HG02970 (cell line): ENCODE data around the gene XDH.

Source experiments
- ATAC-seq: cut with Tn5 transposase; IDR thresholded peaks from one replicate; pipeline ENCODE4 v1.9.1; 2021; ENCODE audit warnings: mild to moderate bottlenecking, moderate library complexity, moderate number of reproducible peaks; ENCODE audit not compliant: unreplicated experiment, low FRiP score

XDH gene

DNA sequence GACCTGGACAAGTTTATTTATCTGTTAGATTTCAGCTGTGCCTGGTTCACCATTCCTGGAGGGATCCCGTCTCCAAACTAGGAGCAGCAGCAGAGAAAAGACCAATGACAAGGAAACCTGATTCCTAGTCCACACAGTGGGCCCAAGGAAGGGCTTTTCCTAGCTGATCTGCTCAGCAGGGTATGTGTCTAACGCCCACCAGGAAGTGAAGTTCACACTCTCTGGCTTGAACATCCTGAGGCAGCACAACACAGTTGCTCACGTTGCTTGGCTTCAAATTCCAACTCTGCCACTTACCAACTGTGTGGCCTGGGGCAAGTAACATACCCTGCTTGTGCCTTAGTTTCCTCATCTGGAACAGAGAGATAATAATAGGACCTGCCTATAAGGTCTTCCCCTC is 42.9 kb downstream of the XDH start:
- ATAC-seq = no peak

DNA sequence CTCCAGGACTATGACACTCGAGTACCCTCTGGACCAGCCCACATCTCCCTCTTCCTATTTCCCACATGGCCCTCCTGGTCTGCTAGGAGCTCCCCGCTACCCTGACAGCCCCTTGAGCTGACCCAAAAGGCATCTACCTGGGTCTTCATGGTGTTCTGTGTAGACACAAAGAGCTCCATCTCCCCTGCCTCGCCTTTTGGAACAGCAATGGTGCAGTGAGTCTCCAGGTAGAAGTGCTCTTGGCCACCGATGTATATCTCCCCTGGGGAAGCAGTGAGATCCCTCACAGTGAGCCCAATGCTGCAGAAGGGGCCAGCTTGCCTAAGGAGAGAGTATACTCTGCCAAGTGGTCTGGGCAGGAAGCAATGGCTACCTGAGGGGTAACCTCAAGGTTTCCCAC is 47.8 kb downstream of the XDH start:
- no peak for ATAC-seq

DNA sequence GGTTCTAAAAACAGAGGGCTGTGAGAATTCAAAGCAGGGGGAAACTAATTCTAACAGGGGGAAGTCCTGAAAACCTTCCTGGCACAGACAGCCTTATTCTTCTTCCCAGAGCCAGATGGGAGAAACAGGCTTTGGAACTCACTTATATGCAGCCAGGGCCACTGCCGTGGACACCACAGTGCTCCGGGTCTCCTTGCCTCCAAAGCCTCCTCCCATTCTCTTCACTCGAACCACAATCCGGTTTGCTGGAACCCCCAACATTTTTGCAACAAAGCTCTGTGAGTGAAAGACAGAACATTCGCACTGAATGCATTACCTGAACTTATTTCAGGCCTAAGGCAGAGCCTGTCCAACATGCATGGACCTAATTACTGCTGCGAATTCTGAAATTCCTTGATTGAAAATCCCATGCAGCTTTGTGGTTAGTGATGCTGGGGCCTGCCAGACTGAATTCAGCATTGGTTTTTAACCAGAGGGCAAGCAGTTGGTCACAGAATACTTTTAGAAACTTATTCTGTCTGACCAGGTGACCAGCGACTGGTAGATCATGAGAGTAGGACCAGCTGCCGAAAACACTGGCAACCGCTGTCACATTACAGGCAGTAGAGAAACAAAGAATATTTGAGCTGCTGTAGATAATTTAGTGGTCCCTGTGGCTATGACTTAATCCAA is 48.6 kb downstream of the XDH start:
- ATAC-seq = no peak

DNA sequence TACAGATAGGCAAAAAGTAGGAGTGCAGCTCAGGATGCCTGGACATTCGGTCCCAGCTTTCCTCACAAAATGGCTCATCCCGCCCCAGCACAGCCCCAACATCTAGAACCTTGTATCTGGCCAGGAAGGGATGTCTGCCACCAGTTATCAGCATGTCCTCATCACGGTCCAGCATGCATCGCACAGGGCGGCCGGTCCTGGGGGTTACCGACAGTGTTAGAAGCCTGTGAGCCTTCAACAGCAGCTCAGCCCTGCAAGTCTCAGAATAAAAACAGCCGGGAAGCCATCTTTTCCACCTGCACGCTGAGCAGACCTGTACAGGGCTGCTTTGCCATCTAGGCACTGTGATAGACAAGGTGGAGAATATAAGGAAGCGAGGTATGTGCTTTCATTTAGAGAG is 49.2 kb downstream of the XDH start:
- no peak for ATAC-seq

DNA sequence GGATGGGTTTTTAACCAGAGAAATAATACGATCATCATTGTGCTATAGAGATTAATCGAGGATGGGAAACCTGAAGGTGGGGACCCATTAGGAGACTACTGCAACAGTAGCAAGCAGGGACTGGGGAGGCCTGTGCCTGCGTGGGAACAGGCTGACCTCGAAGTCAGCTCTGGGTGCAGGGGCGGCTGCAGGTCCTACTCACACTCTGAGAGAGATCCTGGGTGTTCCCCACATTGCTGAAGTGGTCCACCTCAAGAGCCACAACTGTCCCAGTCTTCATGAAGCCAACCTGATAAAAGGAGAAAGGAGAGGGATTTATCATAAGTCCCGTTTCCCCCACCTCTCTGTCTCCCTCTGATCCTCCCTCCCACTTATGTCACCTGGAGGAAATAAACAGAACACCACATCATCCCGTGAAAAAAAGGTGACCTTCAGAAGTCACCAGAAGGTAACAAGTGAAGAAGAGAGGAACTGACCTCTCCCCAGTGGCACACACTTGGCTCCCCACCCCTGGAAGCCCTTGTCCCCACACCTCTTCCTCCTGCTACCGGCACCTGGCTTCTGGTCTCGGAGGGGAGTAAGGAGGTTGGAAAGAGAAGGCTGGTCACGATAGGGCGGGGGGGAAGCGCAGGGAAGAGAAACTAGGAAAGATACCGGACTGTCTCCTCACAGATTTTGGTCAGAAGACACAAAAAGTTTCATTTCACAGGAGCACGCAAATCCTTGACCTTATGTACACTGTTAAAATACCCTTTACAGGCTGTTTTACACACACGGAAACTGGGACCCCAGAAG is 50.4 kb downstream of the XDH start:
- no peak for ATAC-seq

DNA sequence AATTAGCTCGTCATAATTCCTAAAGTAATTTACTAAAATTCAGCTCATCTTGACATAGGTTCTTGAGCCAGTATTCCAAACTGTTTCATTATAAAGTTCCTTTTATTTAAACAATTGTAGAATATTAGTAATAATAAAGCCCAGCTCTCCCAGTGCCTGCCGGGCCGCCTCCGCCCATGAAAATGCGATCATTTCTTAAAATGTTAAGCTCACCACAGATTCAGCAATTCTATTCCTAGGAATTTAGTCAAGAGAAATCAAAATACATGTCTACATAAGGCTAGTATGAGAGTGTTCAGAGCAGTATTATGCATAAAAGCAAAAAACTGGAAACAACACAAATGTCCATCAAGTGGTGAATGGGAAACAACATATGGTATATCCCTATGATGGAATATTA is 52.0 kb downstream of the XDH start:
- ATAC-seq = no peak

DNA sequence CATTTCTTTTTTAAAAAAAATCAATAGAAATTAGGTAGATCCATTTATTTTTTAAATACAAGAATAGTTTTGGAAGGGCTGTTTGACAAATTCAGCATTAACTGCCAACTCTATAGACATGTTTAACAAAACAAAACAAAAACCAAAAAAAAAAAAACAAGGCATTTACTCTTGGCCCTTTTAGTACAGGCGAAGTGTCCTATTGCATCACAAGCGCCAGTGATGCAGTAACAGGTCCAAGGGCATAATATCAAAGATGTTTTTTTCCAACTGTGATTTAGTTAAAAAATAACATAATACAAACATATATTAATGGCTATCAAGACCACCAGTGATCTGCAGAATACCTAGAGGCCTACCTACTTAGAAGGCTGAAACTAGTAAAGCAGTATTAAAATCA is 55.3 kb downstream of the XDH start:
- ATAC-seq = no peak

DNA sequence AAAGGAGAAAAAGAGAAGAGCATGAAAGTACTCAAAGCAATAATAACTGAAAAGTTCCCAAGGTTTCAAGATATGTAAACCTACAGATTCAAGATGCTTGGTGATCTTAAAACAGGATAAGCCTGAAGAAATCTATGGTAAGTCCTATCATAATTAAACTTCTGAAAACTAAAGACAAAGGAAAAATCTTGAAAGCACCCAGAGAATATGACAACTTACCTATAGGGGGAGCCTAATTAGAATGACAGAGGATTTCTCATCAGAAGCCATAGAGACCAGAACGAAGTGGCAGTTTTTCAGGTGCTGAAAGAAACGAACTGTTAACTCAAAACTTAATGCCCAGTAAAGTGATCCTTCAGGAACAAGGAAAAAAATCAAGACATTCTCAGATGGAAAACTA is 59.7 kb downstream of the XDH start:
- no peak for ATAC-seq

DNA sequence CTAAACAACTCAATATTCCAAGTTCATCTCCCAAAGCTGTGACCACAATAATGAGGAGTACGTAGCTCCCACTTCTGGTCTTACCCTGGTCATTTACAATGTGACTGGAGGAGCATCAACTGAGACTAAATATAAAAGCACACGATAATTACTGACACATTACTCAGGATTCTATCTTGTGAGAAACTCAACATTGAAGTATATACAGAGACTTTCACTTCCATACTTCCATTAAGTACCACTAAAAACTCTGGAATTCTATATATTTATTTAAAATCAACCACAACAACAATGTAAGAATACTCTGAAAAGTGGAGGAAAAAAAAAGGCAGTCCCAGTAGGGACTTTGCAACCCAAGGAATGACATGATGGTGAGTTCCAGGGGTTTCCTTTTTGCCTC is 61.4 kb downstream of the XDH start:
- no peak for ATAC-seq

DNA sequence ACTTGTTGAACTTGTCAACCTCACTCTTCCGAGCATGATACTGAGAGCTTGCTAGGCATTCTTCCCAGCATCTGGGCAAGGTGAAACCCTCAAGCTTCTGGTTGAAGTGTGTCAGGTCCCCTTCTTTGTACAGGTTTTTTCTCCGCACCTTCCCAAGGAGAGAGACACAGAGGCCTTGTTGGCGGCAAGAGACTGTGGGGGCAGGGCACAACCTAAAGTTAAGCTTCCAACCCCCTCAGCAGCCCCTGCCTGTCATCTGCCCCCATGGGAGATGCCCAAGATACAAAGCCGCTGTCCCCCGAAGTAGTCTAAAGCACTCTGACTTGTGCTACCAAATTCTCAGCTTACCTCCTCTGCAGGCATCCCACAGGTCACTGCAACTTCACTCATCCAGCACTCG is 64.9 kb downstream of the XDH start:
- no peak for ATAC-seq

DNA sequence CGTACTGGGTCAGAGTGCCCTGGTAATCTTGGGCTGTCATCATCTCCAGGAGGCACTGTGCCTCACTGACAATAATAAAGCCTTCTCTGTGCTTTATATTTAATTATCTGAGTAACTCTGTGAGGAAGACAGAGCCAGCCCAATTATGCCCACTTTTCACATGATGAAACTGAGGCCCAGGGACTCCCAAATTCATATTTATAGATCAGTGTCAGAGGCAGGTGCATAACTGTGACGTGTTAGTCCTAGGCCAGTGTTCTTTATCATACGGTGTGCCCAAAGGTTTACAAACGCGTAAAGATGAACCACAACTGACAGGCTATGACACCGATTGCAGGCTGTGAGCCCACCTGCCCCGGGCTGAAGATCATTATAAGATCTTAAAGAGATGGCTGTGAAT is 65.4 kb downstream of the XDH start:
- no peak for ATAC-seq

DNA sequence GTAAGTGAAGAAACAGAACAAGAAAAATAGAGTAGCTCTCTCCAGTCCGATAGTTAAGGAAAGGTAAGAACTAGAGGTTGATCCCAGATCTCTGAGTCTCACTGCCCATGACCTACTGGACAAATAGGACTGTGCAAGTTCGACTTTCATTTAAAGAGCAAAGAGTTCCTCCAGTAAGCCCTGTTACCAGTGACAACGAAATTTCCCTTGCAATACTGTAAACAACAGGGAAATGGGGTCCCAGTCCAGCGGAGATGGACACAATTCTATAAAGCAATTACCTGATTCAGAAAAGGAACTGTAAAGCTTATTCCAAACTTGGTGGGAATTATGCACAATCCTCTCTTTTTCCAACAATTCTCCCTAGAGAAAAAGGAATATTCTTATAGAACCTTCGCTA is 65.9 kb downstream of the XDH start:
- ATAC-seq = no peak

DNA sequence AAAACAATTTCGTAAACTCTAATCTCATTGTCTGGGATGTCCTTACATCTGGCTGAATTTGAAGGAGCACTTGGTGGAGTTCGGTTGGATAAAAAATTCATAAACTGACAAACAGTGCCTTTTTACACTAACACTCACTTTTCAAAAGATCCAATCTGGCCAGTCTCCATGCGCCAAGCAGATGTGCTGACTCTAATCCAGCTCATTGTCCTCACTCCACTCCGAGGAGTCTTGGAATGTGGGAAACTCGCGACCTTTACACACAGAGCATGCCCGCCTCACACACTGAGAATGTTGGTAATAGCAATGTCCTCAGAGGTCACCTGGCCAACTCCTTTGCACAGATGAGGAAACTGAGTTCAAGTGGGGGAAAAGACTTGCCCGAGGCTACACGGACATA is 66.8 kb downstream of the XDH start:
- no peak for ATAC-seq

DNA sequence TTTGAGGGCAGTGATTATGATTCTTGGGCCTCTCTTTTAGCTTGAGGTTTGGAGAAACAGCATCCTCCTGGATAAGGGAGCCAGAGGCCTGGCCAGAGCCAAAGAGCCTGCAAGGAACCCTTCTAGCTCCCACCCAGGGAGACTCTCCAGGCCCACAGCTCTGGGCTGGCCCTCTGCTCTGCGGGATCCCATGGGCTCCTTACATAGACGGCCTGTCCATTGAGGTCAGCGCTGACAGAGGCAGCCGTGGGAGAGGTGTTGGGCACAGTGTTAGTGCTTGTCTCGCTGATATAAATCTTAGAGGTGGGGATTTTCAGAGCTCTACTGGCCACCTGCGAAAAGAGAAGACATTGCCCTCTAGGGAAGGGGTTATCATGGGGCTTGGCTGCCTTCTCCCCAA is 67.2 kb downstream of the XDH start:
- no peak for ATAC-seq

DNA sequence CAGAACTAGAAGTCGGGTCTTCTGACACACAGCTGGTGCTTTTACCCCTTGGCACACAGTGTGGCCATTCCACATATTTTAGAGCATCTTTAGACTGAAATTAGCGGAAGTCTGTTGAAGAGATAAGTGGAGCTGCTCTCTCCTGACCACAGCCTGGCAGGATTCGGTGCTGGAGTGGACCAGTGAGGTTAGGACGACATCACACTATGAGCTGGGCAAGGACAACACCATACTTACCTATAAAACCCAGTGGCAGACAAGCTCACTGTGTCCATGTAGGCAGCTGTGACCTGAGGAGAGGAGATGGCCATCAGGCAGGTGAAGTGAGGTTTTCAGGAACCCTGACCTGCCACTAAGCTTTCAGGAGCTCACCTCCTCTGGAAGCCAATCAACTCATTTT is 70.1 kb downstream of the XDH start:
- no peak for ATAC-seq

DNA sequence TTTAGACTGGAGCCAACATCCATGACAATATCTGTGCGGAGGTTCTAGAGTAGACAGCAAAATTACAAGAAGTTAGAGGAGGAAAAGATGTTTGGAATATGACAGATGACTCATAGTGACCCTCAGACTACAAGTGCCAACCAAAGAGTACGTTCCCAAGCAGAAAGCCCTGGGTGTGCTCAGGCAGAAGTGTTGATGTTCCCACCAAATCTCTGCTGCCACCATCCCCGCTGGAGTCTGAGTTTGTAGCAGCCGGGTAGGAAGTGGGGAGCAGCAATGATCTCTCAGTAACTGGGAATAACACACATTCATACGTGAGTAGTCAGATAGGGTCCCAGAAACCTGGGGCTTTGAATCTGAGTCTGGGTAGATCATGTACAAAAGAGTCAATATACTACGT is 73.2 kb downstream of the XDH start:
- no peak for ATAC-seq

DNA sequence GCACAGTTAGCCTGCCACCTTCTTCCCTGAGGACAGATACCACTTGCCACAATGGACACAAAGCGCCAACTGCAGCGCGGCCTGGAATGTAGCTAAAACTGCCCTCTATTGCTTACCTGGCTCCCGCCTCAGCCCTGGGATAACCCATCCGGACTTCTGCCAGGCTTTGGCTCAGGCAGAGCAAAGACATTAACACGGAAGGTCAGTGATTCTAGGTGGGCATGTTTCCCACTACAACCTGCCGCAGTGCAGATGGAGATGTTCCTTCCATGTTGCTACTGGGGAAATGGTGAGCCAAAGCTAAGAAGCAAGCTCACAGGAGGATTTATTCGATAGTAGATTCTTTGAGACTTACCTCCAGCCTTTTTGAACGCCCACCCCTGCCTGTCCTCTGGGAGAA is 74.8 kb downstream of the XDH start:
- ATAC-seq = no peak

DNA sequence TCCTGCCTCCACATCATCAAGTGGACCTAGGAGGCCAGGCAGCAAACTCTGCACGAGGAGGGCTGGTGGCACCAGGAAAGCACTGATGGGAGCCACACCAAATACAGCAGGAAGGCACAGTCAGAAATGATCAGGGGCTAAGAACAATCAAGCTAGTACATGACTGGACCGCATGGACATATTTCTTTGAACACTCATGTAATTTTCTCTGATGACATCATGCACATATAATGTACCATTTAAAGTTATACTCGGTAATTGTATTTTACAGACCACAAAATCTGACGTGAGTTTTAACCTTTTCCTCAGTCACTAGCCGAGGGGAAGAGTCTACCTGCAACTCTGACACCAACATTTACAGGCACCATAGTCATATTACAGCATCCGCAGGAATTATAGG is 76.7 kb downstream of the XDH start:
- ATAC-seq = no peak

DNA sequence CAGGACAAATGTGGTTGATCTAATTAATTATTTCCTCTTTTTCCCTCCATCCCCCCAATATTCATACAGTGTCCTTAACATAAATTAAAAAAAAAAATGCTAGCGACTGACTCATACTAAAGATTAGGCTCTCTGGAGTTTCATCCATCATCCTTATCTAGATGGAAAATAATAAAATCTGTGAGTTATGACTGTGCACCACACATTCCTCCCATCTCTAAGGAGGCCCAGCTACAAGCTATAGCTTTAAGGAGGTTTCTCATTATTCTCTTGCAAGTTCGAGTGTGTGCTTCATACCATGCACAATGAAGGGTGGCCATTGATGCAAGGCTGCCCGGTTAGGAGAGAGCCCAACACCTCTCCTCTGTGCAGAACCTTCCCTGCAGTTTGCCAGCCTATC is 77.3 kb downstream of the XDH start:
- ATAC-seq = no peak

DNA sequence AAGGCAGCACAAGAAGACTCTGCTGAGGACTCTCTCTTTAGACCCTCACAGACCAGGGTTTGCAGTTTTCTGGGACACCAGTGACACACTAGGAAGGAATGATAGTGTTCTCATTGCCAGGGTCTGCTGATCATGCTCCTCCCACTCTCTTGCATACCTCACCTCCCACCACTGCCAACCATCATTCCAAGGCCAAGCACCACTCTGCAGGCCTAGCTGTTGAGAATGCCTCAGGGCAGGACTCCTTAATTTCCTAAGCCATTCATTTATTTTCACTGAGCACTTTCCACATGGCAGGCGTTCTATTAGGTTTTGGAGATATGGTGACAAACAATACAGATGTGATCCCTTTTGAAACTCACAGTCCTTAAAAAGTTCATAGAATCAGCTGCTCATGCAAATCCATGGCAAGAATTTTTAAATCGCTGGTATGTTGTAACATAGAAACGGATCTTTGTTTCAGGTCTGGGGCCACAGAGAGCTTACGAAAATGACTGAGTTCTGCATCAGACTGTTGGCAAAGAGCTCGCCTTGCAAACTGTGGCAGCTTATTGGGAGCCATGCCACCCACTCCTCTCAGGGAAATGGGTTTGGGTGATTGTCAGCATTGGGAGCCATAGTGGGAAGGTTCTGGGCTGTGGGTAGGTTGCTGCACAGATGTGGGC is 78.5 kb downstream of the XDH start:
- ATAC-seq = no peak

DNA sequence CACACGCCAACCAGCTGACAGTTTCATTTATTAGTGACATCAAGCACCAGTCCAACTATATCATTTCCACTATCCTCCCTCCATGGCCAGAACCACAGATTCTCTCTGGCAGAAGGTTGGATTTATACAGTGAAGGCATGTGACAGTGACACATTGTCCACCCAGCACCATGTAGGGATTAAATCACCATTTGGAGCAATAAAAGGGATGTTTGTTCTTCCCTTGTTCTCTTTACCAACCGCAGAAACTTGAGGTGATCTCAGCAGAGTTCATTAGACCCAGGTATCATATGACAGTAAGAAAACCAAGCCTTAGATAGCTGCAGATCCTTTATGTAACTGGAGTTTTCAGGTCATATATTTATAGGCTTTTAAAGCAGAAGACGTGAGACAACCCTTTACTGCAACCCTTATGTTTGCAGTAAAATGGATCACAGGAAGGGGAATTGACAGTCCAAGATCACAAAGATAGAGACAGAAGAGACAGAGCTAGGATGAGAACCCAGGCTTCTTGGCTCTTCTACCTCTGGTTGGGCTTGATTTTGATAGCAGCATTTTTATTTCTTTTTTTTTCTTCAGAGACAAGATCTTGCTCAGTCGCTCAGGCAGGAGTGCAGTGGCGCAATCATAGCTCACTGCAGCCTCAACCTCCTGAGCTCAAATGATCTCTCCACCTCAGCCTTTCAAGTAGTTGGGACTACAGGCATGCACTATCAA is 80.1 kb downstream of the XDH start:
- no peak for ATAC-seq
